Colonic mucosa (tissue), 4 donors: ENCODE data around the gene SNAP47. TPM values are rescaled to one million over a fixed set of nuclear protein-coding genes. Genes with fewer than 3 reads are reported as not detected.
A peak's percentile ranks its signal among the peaks of the same experiment; 100 is the strongest.
"Not testable (repeated sequence)": the region's sequence is repeated elsewhere in the genome, so short reads cannot be mapped to it uniquely, and the experiment has no call there.

Source experiments
- DNase-seq: peaks from one replicate; pipeline ENCODE4 v3.0.0-alpha.2; 2020
- H3K27ac ChIP-seq: fragments of 200-600 bp; one replicate; pipeline ENCODE4 v1.8.0; 2021
- H3K27me3 ChIP-seq: fragments of 200-600 bp; one replicate; pipeline ENCODE4 v1.8.0; 2021
- H3K36me3 ChIP-seq: fragments of 200-600 bp; one replicate; pipeline ENCODE4 v1.8.0; 2021
- H3K4me1 ChIP-seq: fragments of 200-600 bp; one replicate; pipeline ENCODE4 v1.8.0; 2021; ENCODE audit warnings: mild to moderate bottlenecking
- H3K4me3 ChIP-seq: fragments of 200-600 bp; one replicate; pipeline ENCODE4 v1.8.0; 2021
- H3K9ac ChIP-seq, 2 donors: one replicate each; pipeline ENCODE4 v1.7.0; 2013; ENCODE audit warnings: control low read depth in 2 of 2, low read depth in 2 of 2, low read length in 2 of 2
- H3K9me3 ChIP-seq: fragments of 200-600 bp; one replicate; pipeline ENCODE4 v1.8.0; 2021
- CTCF ChIP-seq: fragments of 200-600 bp; IDR thresholded peaks from one replicate; pipeline ENCODE4 v1.8.0; 2022; ENCODE audit warnings: antibody characterized with exemption, mild to moderate bottlenecking
- intact Hi-C: fragments of 100-400 bp; cut with DNase I; formaldehyde crosslinking; loops from one replicate; pipeline ENCODE4 v1.14.1; 2022
- total RNA-seq, 2 donors: library from RNA; stranded (reverse); fragmentation: NEBNext Ultra II Directional in 1 of 2; extraction: Animal tissue kit (Norgen Biotek cat#: 25700) in 1 of 2; gene quantifications; one replicate each; pipeline ENCODE4 v1.2.1, GENCODE V29; 2021
- donor health status: healthy.
- donor health status: DM: no; HTN: no; CAD: no.
- donor health status: DM: no; HTN: no; CAD: no.

Gene SNAP47
- 10 to 100 TPM; 19.0 to 28.0 TPM for total RNA-seq

- no peaks in the 10 kb centered on the region for H3K9me3 ChIP-seq
- peaks cover 11% of the 10 kb centered on the region for H3K4me1 ChIP-seq
- intact Hi-C loops: loop anchor here (10.0 kb wide), 1 partner anchor 170 kb away; the partner anchor contains the start of gene ZNF678
- peak within 1 kb of the TSS; percentile 86 to 96 for H3K9ac ChIP-seq
- peaks cover 13% of the 10 kb centered on the region for H3K36me3 ChIP-seq
- H3K27me3 ChIP-seq: no peaks in the 10 kb centered on the region
- H3K4me3 ChIP-seq: peak within 1 kb of the TSS; percentile 84
- peak within 1 kb of the TSS; percentile 33 for H3K27ac ChIP-seq
- TF ChIP-seq CTCF: no peak
- DNase-seq: peak; percentile 91
Observed at GRCh38 chr1:227734856-227735538, at the start of gene SNAP47, which contains the start of gene JMJD4. TSS of gene SNAP47 (plus strand) at chr1:227735435. CDS start at chr1:227747737, 12,302 bp downstream. TSS of gene JMJD4 (minus strand) at chr1:227735302. CDS start at chr1:227735273, 29 bp downstream.

- no peak overlapping the region for H3K9ac ChIP-seq
- intact Hi-C loops: no loop called here
Observed at GRCh38 chr1:227685807-227686206, 49.4 kb upstream of the SNAP47 start.

GRCh38 chr1:227697321-227697864 is 37.8 kb upstream of the SNAP47 start:
- intact Hi-C loops: no loop called here
- H3K9ac ChIP-seq: no peak overlapping the region
- no peak overlapping the region for H3K4me3 ChIP-seq
- H3K27ac ChIP-seq: no peak overlapping the region
- H3K4me1 ChIP-seq: no peaks in the 10 kb centered on the region
- no peaks in the 10 kb centered on the region for H3K9me3 ChIP-seq
- TF ChIP-seq CTCF: no peak
- H3K27me3 ChIP-seq: no peaks in the 10 kb centered on the region
- no peaks in the 10 kb centered on the region for H3K36me3 ChIP-seq
- no peak for DNase-seq

More at GRCh38 chr1:227685807-227686206, 49.4 kb upstream of the SNAP47 start:
- Histone ChIP-seq H3K36me3 (no peaks in the 10 kb centered on the region), H3K4me3 (no peak overlapping the region), H3K27ac (no peak overlapping the region), H3K9me3 (no peaks in the 10 kb centered on the region), H3K4me1 (no peaks in the 10 kb centered on the region), H3K27me3 (no peaks in the 10 kb centered on the region)
- no peak for DNase-seq
- TF ChIP-seq CTCF: no peak

GRCh38 chr1:227701631-227702030 is 33.6 kb upstream of the SNAP47 start:
- not testable (repeated sequence) for H3K36me3 ChIP-seq, H3K9me3 ChIP-seq

GRCh38 chr1:227707846-227708245 is 27.4 kb upstream of the SNAP47 start:
- H3K4me3 ChIP-seq: no peak overlapping the region

More at GRCh38 chr1:227701631-227702030, 33.6 kb upstream of the SNAP47 start:
- H3K4me1 ChIP-seq, DNase-seq, intact Hi-C loops, H3K9ac ChIP-seq, H3K27me3 ChIP-seq, H3K4me3 ChIP-seq, H3K27ac ChIP-seq: not testable (repeated sequence)

More at GRCh38 chr1:227707846-227708245, 27.4 kb upstream of the SNAP47 start:
- no peak for DNase-seq
- Histone ChIP-seq H3K36me3 (no peaks in the 10 kb centered on the region), H3K27ac (no peak overlapping the region), H3K27me3 (no peaks in the 10 kb centered on the region), H3K4me1 (no peaks in the 10 kb centered on the region), H3K9ac (no peak overlapping the region), H3K9me3 (no peaks in the 10 kb centered on the region)
- no peak for TF ChIP-seq CTCF
- intact Hi-C loops: no loop called here
